Epithelial cell of esophagus (primary cell): ENCODE data around the gene C2orf92.
"Not testable (repeated sequence)": the region's sequence is repeated elsewhere in the genome, so short reads cannot be mapped to it uniquely, and the experiment has no call there.

Source experiments
- DNase-seq: peaks from one replicate; pipeline ENCODE4 v3.0.0; 2010; ENCODE audit warnings: low read depth
- H3K4me3 ChIP-seq: 2 replicates; pipeline ENCODE4 v1.5.1; 2011; ENCODE audit warnings: mild to moderate bottlenecking, low read length, control low read depth
- CTCF ChIP-seq: IDR thresholded peaks from 2 replicates; pipeline ENCODE4 v1.5.1; 2011; ENCODE audit warnings: low read depth, mild to moderate bottlenecking, low read length, control low read depth, inconsistent platforms; ENCODE audit not compliant: insufficient read depth; ENCODE audit errors: missing control alignments

Gene C2orf92

GRCh38 chr2:97678298-97678697 lies 8.8 kb downstream of the C2orf92 start:
- no peak for TF ChIP-seq CTCF
- no peak for DNase-seq
- no peak overlapping the region for H3K4me3 ChIP-seq

- H3K4me3 ChIP-seq, DNase-seq: not testable (repeated sequence)
Observed at GRCh38 chr2:97687235-97687634, 17.7 kb downstream of the C2orf92 start.

- H3K4me3 ChIP-seq: no peak overlapping the region
- peak; percentile 37 for DNase-seq
- TF ChIP-seq CTCF: no peak
Observed at GRCh38 chr2:97688062-97688827, 18.7 kb downstream of the C2orf92 start.

GRCh38 chr2:97691166-97691565 lies 21.7 kb downstream of the C2orf92 start:
- no peak for TF ChIP-seq CTCF
- DNase-seq: no peak
- no peak overlapping the region for H3K4me3 ChIP-seq

- peak; percentile 14 for DNase-seq
- no peak for TF ChIP-seq CTCF
- H3K4me3 ChIP-seq: no peak overlapping the region
Observed at GRCh38 chr2:97693476-97693875, 24.0 kb downstream of the C2orf92 start.

GRCh38 chr2:97695744-97696143 lies 26.2 kb downstream of the C2orf92 start:
- TF ChIP-seq CTCF: no peak
- DNase-seq: peak; percentile 28

GRCh38 chr2:97697252-97698235 lies 28.0 kb downstream of the C2orf92 start:
- H3K4me3 ChIP-seq: no peak overlapping the region
- peak; percentile 87 for TF ChIP-seq CTCF
- DNase-seq: peak; percentile 82

More at GRCh38 chr2:97695744-97696143, 26.2 kb downstream of the C2orf92 start:
- H3K4me3 ChIP-seq: no peak overlapping the region
